Amniotic stem cell (primary cell): Measurements from ENCODE around the gene RNU2-1.
"Not testable (repeated sequence)": the region's sequence is repeated elsewhere in the genome, so short reads cannot be mapped to it uniquely, and the experiment has no call there.

Source experiments
- DNase-seq: peaks from one replicate; lab custom pipeline; 2025; lab: John Stamatoyannopoulos, UW

The RNU2-1 gene

GRCh38 chr17:43216369-43216761, 17.4 kb downstream of the RNU2-1 start:
- no peak for DNase-seq

DNA sequence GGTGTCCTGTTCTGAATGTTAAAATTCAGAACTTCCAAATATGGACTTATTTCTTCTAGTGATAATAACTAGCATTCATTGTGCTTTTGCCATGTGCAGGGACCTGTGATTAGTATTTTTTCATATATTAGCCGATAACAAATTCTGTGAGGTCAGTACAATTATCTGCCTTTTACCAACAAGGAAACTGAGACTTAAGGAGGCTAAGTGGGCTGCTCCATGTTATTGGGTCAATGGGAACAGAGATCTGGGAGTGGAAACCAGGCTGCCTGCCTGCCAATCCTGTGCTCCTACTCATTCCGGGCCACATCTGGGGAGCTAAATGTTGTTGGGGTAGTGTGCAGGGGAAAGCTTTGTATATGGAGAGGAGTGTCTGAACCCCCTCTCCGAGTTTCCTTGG, 18.4 kb downstream of the RNU2-1 start:
- no peak for DNase-seq

- no peak for DNase-seq
Observed at GRCh38 chr17:43213545-43213944, 20.2 kb downstream of the RNU2-1 start.

GRCh38 chr17:43212641-43213490, 20.9 kb downstream of the RNU2-1 start:
- no peak for DNase-seq

GRCh38 chr17:43211480-43212402, 22.0 kb downstream of the RNU2-1 start, which contains the start of gene TMEM106A:
TSS of gene TMEM106A (plus strand) at chr17:43211875. CDS start at chr17:43213042, 1,167 bp downstream.
- peak; percentile 73 for DNase-seq

DNA sequence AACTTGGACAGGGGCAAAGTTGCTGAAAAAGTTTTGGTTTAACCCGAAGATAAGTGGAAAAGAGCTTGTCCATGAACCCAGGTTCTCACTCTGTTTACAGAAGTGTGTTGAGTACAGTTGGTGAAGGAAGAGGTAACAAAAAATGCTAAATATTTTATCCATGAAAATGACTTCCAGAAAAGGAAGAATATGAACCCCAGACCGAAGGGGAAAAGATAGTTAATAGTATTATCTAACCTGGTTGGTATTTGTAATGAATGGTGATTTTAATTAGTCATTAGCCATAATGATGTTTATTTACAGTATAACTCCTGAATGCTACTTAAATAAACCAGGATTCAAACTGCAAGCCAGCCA, 22.7 kb downstream of the RNU2-1 start:
- no peak for DNase-seq

DNA sequence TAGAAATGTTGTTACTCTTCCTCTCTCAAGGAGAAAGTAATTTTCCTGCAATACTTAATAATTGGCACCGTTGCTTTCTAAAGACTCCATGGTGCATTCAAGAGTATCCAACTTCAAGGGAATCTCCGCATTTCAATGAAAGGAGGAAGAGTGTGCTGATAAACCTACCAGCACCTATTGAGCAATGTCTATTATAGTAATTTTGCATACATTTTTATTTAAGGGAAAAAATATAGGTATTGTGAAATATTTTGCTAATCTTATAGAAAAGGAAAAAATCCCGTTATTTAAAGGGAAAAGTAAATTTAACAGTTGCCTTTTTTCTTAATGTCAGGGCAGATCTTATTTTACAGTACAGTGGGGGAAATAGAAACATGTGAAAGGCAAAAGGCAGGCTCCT, 23.2 kb downstream of the RNU2-1 start:
- DNase-seq: no peak

GRCh38 chr17:43203013-43203412, 30.8 kb downstream of the RNU2-1 start:
- DNase-seq: not testable (repeated sequence)

- DNase-seq: no peak
Observed at GRCh38 chr17:43200127-43200526, 33.6 kb downstream of the RNU2-1 start.

DNA sequence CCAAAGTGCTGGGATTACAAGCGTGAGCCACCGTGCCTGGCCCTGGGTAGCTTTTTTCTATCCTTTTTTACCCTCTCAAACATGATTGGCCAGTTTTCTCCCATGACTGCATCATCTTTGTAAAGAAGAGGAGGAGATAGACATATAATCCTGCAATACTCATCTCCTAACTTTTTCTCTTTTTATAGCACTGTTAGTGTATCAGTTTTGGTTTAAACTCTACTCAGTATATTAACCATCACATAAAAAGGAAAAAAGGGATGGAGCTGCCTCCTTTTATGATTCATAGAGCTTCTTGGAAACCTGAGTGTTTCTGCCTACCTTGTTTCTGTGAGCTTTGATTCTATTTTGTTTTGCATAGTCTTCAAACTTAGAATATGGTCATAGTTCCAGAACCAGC, 34.1 kb downstream of the RNU2-1 start:
- DNase-seq: no peak

DNA sequence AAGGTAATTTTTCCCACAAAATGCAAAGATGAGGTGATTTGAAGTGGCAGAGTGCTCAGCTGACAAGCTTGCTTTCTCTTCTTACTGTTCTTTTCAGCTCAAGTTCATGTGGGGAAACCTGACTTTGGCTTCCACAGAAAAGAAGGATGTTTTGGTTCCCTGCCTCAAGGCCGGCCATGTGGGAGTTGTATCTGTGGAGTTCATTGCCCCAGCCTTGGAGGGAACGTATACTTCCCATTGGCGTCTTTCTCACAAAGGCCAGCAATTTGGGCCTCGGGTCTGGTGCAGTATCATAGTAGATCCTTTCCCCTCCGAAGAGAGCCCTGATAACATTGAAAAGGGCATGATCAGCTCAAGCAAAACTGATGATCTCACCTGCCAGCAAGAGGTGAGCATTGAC, 40.5 kb downstream of the RNU2-1 start:
- no peak for DNase-seq

DNA sequence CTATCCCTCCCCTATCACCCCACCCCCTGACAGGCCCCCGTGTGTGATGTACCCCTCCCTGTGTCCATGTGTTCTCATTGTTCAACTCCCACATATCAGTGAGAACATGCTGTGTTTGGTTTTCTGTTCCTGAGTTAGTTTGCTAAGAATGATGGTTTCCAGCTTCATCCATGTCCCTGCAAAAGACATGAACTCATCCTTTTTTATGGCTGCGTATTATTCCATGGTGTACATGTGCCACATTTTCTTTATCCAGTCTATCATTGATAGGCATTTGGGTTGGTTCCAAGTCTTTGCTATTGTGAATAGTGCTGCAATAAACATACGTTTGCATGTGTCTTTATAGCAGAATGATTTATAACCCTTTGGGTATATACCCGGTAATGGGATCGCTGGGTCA, 47.1 kb downstream of the RNU2-1 start:
- DNase-seq: not testable (repeated sequence)

- DNase-seq: no peak
Observed at GRCh38 chr17:43183921-43184320, 49.9 kb downstream of the RNU2-1 start.
